ENCODE data around the gene KPNA1. TPM values are rescaled to one million over a fixed set of nuclear protein-coding genes. Genes with fewer than 3 reads are reported as not detected.

KPNA1 gene
- total RNA-seq, 4 donors from 2014 or later = 8.6 to 108 (median 30.2) TPM

DNA sequence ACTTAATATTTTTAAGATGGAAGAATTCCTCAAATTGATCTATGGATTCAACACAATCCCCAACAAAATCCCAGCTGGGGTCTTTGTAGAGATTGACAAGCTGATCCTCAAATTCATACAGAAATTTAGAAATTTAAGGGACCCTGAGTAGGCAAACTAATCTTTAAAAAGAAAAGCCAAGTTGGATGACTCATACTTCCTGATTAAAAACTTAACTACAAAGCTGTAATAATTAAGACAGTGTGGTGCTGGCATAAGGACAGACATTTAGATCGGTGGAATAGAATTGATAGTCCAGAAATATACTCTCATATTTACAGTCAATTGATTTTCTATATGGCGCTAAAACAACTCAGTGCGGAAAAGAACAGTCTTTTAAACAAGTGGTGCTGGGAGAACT is 119.2 kb downstream of the KPNA1 start:
- Histone ChIP-seq H3K36me3 (peaks cover 0 to 7% (median 0%) of the 10 kb centered on the region in 4 donors), H3K4me3 (no peak overlapping the region), H3K9me3 (no peaks in the 10 kb centered on the region), H3K27me3 (no peaks in the 10 kb centered on the region), H3K27ac (no peak overlapping the region), H3K4me1 (peaks cover 4 to 15% (median 10%) of the 10 kb centered on the region in 4 donors)
- intact Hi-C loops (cut with DNase I; ENCODE audit: low total_unique reads) (no loop called here), in situ Hi-C loops (cut with MboI; ENCODE audit: low pct_ligation_motif_present in 1 of 4, low pct_unique_long_range_greater_than_20kb in 1 of 4, low sequenced_read_pairs in 3 of 4) (loop anchor here in 2 of 4 donors (10.0 to 25.0 kb wide), 2 partner anchors 279 to 292 kb away; partner anchors contain the start of gene PARP14 (in 1 of the 2))
- DNase-seq = no peak
- WGBS, 2 donors (ENCODE audit: low coverage in 1 of 2) = 59 to 64% methylated on average over 3 of the region's 3 CpGs
- no peak for TF ChIP-seq POLR2A (IDR thresholded peaks at IDR 0.05)
- TF ChIP-seq, protein P1, sequence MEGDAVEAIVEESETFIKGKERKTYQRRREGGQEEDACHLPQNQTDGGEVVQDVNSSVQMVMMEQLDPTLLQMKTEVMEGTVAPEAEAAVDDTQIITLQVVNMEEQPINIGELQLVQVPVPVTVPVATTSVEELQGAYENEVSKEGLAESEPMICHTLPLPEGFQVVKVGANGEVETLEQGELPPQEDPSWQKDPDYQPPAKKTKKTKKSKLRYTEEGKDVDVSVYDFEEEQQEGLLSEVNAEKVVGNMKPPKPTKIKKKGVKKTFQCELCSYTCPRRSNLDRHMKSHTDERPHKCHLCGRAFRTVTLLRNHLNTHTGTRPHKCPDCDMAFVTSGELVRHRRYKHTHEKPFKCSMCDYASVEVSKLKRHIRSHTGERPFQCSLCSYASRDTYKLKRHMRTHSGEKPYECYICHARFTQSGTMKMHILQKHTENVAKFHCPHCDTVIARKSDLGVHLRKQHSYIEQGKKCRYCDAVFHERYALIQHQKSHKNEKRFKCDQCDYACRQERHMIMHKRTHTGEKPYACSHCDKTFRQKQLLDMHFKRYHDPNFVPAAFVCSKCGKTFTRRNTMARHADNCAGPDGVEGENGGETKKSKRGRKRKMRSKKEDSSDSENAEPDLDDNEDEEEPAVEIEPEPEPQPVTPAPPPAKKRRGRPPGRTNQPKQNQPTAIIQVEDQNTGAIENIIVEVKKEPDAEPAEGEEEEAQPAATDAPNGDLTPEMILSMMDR (IDR thresholded peaks at IDR 0.05) = no peak
- TF ChIP-seq POLR2AphosphoS5 (IDR thresholded peaks at IDR 0.05) = no peak
- no peak for TF ChIP-seq EP300 (IDR thresholded peaks at IDR 0.05; ENCODE audit: low read depth)

DNA sequence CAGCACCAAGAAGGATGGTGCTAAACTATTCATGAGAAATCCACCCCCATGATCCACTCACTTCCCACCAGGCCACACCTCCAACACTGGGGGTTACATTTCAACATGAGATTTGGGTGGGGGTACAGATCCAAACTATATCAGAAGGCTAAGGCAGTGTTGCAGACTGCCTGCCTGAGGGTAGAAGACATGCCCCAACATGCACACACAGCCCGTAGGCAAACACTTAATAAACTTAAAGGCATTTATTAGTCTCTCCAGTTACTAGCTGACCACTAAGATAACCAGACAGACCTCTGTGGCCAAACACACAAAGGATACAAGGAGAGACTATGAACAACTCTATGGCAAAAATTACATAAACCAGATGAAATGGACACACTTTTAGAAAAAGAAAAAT is 120.6 kb downstream of the KPNA1 start:
- Histone ChIP-seq H3K36me3 (peaks cover 0 to 7% (median 0%) of the 10 kb centered on the region in 4 donors), H3K4me1 (peaks cover 4 to 18% (median 10%) of the 10 kb centered on the region in 4 donors), H3K27me3 (no peaks in the 10 kb centered on the region), H3K4me3 (no peak overlapping the region), H3K9me3 (no peaks in the 10 kb centered on the region), H3K27ac (no peak overlapping the region)
- TF ChIP-seq, protein P1 (IDR thresholded peaks at IDR 0.05) = no peak
- no peak for TF ChIP-seq POLR2AphosphoS5 (IDR thresholded peaks at IDR 0.05)
- TF ChIP-seq POLR2A (IDR thresholded peaks at IDR 0.05) = no peak
- no peak for TF ChIP-seq EP300 (IDR thresholded peaks at IDR 0.05; ENCODE audit: low read depth)
- WGBS, 2 donors (ENCODE audit: low coverage in 1 of 2) = 92% methylated on average over 1 of the region's 1 CpG; no CpG with 5 or more reads in 1 of the 2 donors
- DNase-seq = no peak
- in situ Hi-C loops (cut with MboI; ENCODE audit: low pct_ligation_motif_present in 1 of 4, low pct_unique_long_range_greater_than_20kb in 1 of 4, low sequenced_read_pairs in 3 of 4) = loop anchor here in 2 of 4 donors (10.0 to 25.0 kb wide), 2 partner anchors 281 to 293 kb away; partner anchors contain the start of gene PARP14 (in 1 of the 2)
- intact Hi-C loops (cut with DNase I; ENCODE audit: low total_unique reads) = loop anchor here (5.0 kb wide), 1 partner anchor 288 kb away; the partner anchor contains the start of gene PARP14

DNA sequence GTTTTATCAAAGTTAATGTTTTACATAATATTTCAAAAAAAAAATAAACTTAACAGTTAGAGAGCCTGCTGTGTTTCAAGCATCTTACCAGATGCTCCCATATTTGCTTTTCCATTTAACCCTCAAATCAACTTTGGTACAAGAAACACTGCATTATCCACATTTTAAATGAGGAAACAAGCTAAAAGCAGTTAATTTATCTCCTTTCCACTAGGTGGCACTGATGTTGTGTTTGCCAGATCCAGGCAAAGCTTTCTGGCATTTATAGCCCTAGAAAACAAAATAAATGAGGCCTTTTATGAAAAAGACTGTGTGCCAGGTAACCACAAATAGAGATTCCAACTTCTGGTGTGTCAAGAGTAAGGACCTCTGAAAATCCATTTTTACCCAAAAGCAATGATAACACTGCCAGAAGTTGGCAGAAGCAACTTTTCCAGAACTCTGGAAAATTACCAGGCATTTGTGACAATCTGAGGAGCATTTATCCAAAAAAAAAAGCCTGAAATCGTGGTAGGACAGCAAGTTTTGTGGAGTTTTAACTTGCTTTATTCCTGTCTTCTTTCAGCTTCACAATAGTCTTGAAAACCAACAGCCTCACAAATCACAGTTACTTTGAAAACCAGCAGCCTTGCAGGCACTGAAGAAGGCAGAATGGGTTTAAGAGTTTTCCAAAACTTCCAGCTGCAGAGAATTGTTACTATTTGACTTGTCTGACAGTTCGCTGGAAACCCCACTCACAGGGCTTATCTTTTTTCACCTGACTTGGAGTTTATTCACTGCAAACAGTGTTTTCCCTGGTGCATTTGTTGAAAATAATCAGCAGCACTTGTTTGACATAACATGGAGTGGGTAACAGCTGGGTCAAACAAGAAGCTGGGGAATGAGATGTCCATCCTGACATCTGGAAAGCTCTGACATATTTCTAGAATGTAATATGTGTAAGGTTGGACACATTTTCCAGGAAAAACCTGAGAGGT is 121.6 kb downstream of the KPNA1 start:
- in situ Hi-C loops (cut with MboI; ENCODE audit: low pct_ligation_motif_present in 1 of 4, low pct_unique_long_range_greater_than_20kb in 1 of 4, low sequenced_read_pairs in 3 of 4) = loop anchor here in 2 of 4 donors (10.0 to 25.0 kb wide), 2 partner anchors 282 to 294 kb away; partner anchors contain the start of gene PARP14 (in 1 of the 2)
- intact Hi-C loops (cut with DNase I; ENCODE audit: low total_unique reads) = loop anchor here (5.0 kb wide), 1 partner anchor 289 kb away; the partner anchor contains the start of gene PARP14
- Histone ChIP-seq H3K36me3 (peaks cover 0 to 7% (median 0%) of the 10 kb centered on the region in 4 donors), H3K27ac (peak overlapping the region in 3 of 4 donors; percentile 0 to 23 (median 4)), H3K4me1 (peaks cover 4 to 18% (median 10%) of the 10 kb centered on the region in 4 donors), H3K9me3 (no peaks in the 10 kb centered on the region), H3K4me3 (no peak overlapping the region), H3K27me3 (no peaks in the 10 kb centered on the region)
- DNase-seq = no peak
- WGBS, 2 donors (ENCODE audit: low coverage in 1 of 2) = 43% methylated on average over 2 of the region's 2 CpGs
- TF ChIP-seq, protein P1 (IDR thresholded peaks at IDR 0.05) = peak; percentile 62 to 79 (median 65)
- no peak for TF ChIP-seq POLR2AphosphoS5 (IDR thresholded peaks at IDR 0.05)
- TF ChIP-seq EP300 (IDR thresholded peaks at IDR 0.05; ENCODE audit: low read depth) = no peak

All from transverse colon (tissue), 4 donors.